Measurements from ENCODE around the gene PSMG3.

PSMG3 gene

DNA sequence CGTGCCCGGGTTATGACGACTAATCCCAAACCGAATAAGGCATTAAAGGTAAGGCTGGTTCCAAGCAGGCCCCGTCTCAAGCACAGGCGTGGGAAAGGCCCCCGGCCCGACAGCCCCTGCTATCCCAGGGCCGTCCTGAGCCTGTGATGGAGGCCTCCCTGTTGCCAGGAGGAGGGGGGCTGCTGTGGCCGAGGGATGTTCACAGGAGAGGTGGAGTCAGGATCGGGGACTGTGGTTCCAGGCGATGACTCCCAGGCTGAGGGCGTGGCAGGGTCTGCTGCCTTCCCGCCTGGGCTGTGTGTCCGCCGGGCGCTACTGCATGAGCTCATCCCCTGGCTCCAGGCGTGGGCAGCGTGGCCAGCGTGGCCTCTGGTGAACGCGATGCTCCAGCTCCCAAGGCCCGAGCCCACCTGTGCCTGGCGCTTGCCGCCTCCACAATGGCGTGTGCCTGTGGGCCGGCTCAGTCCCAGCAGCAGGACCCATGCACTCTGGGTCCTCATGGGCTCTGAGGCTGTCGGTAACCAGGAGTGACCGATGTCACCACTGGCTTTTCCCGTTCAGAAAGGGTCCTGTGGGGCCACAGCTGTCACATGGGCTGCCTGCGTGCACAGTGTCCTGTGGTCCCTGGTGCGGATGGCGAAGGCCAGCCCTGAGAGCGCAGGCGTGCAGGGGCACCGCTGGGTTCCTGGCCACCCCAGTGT lies 30.5 kb downstream of the PSMG3 start:
- Histone ChIP-seq H3K27me3 (ENCODE audit: insufficient read depth, low read depth) (no peaks in the 10 kb centered on the region), H3K9ac (no peak overlapping the region), H3K27ac (no peak overlapping the region), H3K4me1 (ENCODE audit: low read depth, poor library complexity, severe bottlenecking) (no peaks in the 10 kb centered on the region), H3K36me3 (ENCODE audit: insufficient read depth) (no peaks in the 10 kb centered on the region; the same call in 1 of the 2 replicates), H4K20me1 (ENCODE audit: insufficient read depth) (no peaks in the 10 kb centered on the region; the same call in 1 of the 2 replicates), H3K79me2 (ENCODE audit: insufficient read depth, low read depth) (peaks cover 37% of the 10 kb centered on the region; the same call in 1 of the 2 replicates), H3K4me2 (no peak overlapping the region), H2AFZ (ENCODE audit: low read depth) (no peak overlapping the region), H3K4me3 (IDR thresholded peaks at IDR 0.05; ENCODE audit: insufficient read depth, low read depth, low read length) (no peak overlapping the region)
- TF ChIP-seq CTCF (conservative IDR thresholded peaks at IDR 0.05; ENCODE audit: low read depth, low read length): no peak

DNA sequence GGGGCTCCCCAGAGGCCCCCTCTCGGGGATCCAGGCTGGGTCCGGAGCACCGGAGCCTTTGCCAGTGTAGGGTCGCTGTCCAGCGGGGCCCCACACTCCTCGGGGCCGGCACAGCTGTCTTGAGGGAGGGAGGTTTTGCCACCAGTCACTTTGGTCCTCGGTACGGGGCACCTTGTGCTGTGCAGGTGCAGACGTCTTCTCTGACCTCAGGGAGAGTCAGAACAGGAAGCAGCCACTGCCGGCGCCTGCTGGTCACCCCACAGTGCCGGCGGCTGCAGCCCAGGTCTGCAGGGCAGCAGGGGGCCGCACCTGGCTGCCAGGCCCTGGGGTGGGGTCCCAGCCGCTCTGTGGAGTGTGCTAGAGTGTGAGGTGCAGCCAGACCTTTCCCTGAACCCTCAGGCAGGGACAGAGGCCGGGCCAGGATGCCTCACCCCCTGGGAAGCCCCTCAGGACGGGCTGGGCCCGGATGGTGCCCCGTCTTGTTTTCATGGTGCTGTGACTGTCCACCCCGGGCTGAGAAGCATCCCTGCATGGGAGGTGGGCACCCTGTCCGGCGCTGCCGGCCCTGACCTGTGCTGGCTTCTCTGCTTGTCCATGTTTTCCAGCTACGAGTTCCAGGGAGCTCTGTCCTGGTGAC lies 31.2 kb downstream of the PSMG3 start:
- H3K27me3 ChIP-seq (ENCODE audit: insufficient read depth, low read depth): no peaks in the 10 kb centered on the region
- no peak overlapping the region for H3K9ac ChIP-seq
- no peak overlapping the region for H3K4me2 ChIP-seq
- H3K79me2 ChIP-seq (ENCODE audit: insufficient read depth, low read depth): peaks cover 44% of the 10 kb centered on the region; the same call in 1 of the 2 replicates
- H3K4me1 ChIP-seq (ENCODE audit: low read depth, poor library complexity, severe bottlenecking): no peaks in the 10 kb centered on the region
- H3K27ac ChIP-seq: no peak overlapping the region
- TF ChIP-seq CTCF (conservative IDR thresholded peaks at IDR 0.05; ENCODE audit: low read depth, low read length): no peak
- no peak overlapping the region for H3K4me3 ChIP-seq (IDR thresholded peaks at IDR 0.05; ENCODE audit: insufficient read depth, low read depth, low read length)
- H4K20me1 ChIP-seq (ENCODE audit: insufficient read depth): no peaks in the 10 kb centered on the region; the same call in 1 of the 2 replicates
- H2AFZ ChIP-seq (ENCODE audit: low read depth): no peak overlapping the region
- no peaks in the 10 kb centered on the region; the same call in 1 of the 2 replicates for H3K36me3 ChIP-seq (ENCODE audit: insufficient read depth)

DNA sequence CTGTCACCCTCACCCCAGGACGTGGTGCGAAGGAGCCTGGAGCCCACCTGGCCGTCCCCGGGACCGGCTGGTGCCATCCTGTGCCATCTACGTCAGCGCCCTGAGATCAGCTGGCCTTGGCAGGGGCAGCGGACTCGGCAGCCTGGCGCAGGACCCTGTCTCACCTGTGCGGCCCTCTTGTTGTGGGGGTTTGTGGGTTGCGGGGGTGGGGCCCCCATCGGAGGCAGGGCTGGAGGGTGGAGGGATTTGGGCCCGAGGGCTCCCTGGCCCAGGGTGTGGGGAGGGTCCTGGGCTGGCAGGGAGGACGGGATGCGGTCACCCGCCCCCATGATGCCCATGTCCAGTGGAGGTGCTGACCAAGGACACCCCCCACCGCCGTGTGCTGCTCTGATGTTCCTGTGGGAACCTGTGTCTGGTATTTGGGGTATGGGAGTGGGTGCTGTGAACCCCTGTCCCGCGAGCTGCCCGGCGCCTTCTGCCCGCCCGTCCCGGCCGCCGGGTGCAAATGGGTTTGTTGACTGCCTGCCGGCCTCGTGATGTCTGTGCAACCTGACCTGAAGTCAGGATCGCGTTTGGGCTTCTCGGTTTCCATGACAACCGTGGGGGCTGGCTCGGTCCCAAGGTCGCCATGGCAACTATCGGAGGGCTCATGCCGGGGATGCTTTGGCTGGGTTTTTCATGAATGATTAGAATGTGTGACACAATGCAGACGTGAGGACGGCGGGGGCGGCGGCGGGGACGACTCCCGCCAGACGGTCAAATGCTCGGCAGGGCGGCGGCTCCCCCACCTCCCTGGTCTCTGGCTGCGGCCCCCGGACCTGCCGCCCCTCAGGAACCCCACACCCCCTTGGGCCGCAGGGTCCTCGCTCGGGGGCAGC lies 32.1 kb downstream of the PSMG3 start:
- Histone ChIP-seq H3K27me3 (ENCODE audit: insufficient read depth, low read depth) (no peaks in the 10 kb centered on the region), H2AFZ (ENCODE audit: low read depth) (no peak overlapping the region), H3K4me3 (IDR thresholded peaks at IDR 0.05; ENCODE audit: insufficient read depth, low read depth, low read length) (no peak overlapping the region), H3K79me2 (ENCODE audit: insufficient read depth, low read depth) (peaks cover 53% of the 10 kb centered on the region), H3K4me2 (no peak overlapping the region), H3K27ac (no peak overlapping the region), H3K9ac (no peak overlapping the region), H4K20me1 (ENCODE audit: insufficient read depth) (no peaks in the 10 kb centered on the region; the same call in 1 of the 2 replicates), H3K4me1 (ENCODE audit: low read depth, poor library complexity, severe bottlenecking) (no peaks in the 10 kb centered on the region), H3K36me3 (ENCODE audit: insufficient read depth) (no peaks in the 10 kb centered on the region; the same call in 1 of the 2 replicates)
- TF ChIP-seq CTCF (conservative IDR thresholded peaks at IDR 0.05; ENCODE audit: low read depth, low read length): no peak

DNA sequence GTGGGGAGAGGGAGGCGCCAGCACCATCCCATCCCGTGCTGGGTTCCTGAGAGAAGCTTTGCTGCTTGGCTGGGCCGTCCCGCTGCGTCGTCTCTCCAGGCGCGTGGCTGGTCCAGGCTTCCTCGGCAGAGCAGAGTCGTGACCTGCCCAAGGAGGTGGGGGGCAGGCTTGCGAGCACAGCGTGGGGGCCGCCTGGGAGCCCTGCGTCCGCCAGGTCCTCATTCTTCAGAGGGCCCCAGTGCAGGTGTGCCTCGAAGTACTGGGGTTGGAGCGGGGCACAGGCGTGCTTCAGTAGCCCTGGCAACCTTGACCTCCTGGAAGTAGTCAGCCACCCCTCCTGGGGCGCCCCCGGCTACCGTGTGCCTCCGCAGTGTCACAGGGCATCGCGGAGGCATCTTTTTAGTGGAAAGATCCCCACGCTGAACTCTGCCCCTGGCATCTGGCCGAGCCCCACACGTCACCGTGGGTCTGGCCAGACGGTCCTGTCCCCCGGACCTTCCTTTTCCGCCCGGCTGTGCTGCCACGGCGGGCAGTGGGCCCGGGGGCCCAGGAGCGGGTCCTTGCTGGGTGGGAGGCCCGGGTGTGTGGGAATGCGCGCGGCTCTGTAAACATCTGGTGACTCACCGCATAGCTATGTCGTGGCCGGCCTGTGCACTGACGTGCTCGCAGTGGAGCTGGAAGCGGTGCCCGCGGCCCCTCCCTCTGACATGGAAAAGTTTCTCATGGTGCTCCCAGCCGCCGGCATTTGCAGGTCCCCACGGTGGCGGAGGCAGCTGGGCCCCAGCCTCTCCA lies 32.9 kb downstream of the PSMG3 start:
- Histone ChIP-seq H2AFZ (ENCODE audit: low read depth) (no peak overlapping the region), H3K4me3 (IDR thresholded peaks at IDR 0.05; ENCODE audit: insufficient read depth, low read depth, low read length) (no peak overlapping the region), H3K4me2 (no peak overlapping the region), H3K27me3 (ENCODE audit: insufficient read depth, low read depth) (no peaks in the 10 kb centered on the region), H3K27ac (no peak overlapping the region), H3K9ac (no peak overlapping the region), H4K20me1 (ENCODE audit: insufficient read depth) (peaks cover 2% of the 10 kb centered on the region; the same call in 1 of the 2 replicates), H3K36me3 (ENCODE audit: insufficient read depth) (no peaks in the 10 kb centered on the region; the same call in 1 of the 2 replicates), H3K4me1 (ENCODE audit: low read depth, poor library complexity, severe bottlenecking) (peaks cover 4% of the 10 kb centered on the region), H3K79me2 (ENCODE audit: insufficient read depth, low read depth) (peaks cover 61% of the 10 kb centered on the region)
- no peak for TF ChIP-seq CTCF (conservative IDR thresholded peaks at IDR 0.05; ENCODE audit: low read depth, low read length)
